GM19240 (cell line): ENCODE data around the gene VSIR.

ENCODE experiments used
- DNase-seq: peaks from one replicate; pipeline ENCODE4 v3.0.0; 2011; ENCODE audit warnings: low spot score; ENCODE audit not compliant: insufficient read length

Gene VSIR

DNA sequence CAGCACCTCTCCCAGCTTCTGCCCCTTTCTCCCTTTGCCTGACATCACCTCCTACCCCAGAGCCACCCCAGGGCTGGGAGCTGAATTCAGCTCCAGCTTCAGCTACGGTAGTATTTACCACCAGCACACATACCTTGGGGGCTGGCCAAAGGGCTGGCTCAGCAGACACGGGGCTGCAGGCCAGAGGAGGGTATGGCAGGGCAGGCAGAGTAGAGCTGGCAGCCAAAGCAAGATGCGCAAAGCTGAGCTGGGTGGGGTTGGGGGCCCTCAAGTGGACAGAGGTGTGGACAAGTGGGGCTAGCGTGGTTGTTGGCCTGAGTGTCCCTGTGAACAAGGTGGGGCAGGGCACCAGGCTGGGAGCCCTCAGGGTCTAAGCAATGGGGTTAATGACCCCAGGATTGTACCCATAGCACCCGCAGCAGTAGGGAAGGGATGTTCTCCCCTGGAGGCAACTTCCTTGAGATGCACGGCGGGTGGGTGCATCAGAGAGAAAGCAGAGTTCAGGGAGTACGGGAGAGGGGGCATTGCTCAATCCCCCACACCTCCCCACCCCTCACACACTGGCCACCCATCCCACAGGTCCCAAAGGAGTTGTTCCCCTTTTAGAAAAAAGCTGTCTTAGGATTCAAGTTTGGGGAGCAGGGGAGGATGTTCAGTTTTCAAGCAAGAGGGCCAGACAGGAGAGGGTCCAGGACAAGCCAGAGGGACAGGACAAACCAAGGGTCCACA lies 8.0 kb downstream of the VSIR start:
- DNase-seq = no peak

DNA sequence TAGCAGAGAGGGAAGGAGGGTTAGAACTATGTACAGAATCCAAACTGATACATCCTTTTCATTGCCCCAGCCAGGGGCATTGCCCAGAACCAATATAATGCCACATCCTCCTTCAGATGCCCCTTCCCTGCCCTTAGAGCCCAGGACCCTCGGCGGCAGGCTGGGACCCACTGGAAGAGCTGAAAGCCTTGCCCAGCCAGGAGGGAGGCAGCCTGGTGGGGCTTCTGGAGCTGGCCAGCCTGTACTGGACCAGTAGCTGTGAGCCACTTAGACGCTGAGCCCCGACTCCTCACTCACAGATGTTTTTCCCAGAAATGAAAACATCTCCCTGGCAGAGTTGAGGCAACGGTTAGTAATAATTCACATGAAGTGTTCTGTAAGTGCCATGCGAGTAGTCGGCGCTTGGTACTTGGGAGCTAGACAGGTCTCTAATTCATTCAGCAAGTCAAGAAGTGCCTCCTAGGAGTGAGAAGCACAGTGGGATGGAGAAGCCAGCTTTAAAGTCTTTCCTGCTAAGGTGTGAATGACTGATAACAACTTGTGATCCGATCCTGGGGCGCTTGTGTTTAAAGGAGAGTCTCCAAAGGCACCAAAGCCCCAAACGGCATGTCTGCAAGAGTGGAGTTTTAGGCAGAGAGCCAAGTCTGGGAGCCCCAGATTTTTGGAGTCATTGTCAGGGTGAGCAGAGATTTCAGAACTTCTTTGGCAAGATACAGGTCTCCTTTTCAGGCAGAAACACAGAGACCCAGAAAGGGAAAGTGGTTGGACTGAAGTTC lies 9.8 kb downstream of the VSIR start:
- DNase-seq = no peak

DNA sequence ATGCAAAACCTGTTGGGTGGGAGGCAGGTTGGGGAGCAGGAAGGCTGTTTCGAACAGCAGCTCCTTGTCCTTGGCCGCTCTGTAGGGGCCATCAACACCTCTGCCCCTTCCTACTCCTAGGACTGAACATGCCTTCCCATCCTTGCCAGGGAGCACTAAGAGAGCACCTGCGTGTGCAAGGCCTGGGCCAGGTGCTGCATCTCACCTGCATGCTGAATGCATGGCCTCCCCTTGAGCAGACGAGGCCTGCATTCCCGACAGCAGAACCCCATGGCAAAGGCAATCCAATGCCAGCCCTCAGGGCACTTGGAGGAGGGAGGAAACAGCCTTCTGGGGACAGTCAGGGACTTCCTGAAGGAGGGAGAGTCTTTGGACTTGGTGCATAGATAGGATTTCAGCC lies 11.0 kb downstream of the VSIR start:
- DNase-seq = no peak

DNA sequence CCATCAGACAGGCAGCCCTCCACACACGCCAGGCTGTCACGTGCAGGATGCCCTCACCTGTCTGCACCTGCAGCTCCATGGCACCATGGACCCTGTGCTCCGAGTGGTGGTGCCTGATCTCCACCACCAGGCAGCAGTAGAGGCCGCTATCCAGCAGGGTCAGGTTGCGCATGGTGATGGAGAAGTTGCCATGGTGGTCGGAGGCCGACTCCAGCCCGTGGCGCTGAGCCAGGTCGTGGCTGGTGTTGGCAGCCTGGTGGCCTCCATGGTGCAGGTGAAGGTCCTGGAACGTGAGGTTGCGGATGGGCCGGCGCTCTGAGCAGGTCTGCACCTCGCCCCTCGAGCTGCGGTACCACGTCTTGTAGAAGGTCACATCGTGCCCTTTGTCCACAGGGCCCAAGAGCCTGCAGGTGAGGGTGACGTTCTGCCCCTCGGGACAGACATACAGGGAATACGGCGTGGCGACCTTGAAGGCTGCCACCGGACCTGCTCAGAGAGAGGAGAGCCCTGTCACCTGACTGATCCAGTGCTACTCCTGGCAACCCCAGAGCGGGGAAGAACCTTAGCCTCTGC lies 11.7 kb downstream of the VSIR start:
- no peak for DNase-seq

DNA sequence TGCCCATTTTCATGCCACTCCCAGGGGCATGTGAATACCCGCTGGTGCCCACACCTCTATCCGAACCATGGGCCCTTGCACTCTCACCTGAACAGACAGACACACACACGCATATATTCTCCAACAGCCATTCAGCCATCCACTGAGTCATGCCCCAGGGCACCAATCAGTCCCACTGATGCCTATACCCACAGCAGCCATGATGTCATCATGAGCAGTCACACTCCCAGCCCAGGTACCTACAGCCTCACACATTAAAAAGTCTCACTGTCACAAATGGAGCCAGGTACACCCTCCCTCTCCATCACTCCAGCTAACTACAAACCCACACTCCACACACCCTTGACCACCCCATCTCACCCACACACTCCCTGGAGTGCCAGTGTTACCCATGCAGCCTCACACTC lies 12.2 kb downstream of the VSIR start:
- DNase-seq = no peak

DNA sequence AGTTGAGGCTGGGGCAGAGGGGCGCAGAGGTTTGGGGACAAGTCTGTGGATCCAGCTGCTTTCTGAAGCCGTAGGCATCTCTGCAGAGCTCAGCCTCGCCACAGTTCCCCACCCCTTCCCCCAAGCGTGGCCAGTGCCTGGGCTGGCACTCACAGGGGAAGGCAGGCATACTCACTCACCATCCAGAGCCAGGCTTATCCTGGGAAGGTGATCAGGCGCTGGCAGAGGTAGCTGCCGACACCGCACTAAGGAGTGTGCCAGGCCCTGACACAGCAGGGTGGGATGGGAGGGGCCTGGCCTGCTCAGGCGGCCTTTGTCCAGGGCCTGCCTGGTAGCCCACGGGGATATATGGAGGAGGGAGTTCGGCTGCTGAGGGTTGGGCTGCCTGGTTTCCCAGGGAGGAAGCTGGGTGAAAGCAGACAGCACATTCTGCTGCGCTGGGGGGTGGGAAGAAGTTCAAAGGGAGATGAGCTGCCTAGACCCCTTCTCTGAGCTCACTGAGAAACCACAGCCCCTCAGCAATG lies 15.9 kb downstream of the VSIR start:
- no peak for DNase-seq

DNA sequence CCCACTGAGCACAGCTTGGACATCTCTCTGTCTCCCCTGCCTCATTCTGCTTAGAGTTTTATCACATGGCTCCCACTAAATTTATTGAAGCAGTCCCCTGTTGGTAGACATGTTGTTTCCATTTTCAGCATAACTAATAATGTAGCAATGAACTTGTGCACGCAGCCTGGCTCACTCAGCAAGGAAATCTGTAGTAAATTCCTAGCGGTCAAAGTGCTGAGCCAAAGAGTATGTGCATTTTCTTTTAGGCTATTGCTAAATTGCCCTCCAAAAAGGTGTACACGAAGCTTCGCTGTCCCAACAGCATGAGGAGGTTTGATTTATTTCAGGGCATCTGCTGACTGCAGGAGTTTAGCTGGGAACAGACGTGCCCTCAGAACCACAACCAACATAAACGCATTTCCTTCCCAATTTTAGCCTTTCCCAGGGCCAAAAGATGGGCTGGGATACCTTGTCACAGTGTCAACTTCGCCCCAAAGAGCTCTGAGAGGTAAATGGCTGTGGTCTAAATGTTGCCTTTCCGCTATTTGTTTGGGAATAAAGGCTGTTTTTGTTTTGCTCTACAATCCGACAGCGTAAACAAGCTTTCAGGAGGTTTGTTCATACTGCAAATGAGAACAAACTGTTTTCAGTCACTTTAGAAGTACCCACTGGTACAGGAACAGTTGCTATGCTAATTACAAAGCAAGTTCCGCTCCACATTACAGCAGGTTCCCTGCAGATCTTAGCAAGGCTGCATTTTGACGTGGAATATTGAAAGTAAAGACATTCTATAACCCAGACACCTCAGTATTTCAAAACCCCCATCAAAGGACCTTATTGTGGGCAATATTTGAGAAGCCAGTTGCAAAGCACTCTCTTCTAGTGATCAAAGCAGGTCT lies 16.8 kb downstream of the VSIR start:
- no peak for DNase-seq

DNA sequence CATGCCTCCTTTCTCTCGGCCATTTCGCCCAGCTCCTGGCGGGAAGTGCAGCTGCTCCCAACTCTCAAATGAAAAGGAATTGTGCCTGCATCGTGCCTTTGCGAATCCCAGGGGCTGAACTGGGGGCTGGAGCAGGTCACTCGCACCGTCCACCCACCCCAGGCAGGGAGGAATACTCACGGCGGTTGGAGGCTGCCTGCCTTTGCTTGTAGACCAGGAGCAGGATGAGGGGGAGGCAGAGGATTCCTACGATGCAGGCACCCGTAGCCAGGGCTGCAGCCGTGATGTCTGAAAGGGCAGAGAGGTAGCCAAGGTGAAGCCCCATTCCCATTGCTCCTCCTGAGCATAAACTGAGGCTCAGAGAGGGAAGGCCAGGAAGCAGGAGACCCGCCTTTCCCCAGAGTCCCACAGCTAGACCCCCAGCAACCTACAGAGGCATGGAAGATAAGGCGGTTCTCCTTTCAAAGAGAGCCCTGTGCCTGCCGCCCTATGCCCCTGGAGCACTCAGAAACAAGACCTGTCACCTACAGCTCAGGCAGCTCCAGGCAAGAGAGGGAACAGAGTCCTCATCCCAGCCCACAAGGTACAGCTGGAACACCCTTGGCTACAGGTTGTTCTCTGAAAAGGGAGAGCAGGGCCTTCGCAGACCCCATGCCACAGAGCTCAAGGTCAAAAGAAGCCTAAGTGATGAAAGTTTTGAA lies 18.0 kb downstream of the VSIR start:
- no peak for DNase-seq

DNA sequence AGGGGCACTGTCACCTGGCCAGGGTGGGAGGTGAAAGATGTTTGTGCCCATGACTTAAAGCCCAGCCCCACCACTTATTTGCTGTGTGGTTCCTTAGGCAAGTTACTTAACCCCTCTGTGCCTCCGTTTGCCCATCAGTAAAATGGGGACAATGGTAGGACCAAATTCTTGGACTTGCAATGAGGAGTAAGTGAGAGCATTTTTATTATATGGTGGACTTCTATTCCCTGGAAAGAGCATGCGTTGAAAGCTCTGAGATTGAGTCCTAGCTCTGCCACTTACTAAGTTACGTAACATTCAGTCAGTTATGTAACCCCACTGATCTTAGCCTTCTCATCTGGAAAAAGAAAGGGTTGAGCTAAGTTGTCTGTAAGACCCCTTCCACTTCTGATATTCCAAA lies 18.8 kb downstream of the VSIR start:
- DNase-seq = no peak

DNA sequence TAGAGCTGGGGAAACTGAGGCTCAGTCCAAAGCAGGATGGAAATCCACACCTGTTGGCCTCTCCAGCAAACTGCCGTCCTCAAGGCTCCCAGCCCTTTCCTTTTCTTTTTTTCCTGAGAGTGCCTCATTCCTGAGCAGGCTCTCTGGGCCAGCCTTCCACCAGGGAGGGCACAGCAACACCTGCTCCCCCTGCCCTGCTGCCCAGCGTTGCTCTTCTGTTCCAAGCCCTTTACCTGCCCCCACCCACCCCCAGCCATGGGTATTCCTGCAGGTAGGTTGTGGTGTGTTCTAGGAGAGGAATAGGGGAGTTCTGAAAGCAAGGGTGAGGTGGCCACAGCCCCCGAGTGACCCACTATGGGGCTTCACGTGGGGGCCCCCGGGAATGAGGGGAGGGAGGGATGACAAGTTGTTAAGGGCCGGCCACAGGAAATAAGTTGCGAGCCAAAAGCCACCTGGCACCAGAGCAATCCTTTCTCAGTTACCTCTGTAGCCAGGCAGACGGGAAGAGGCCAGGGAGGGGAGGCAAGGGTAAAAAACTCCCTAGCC lies 19.3 kb downstream of the VSIR start:
- DNase-seq = no peak

DNA sequence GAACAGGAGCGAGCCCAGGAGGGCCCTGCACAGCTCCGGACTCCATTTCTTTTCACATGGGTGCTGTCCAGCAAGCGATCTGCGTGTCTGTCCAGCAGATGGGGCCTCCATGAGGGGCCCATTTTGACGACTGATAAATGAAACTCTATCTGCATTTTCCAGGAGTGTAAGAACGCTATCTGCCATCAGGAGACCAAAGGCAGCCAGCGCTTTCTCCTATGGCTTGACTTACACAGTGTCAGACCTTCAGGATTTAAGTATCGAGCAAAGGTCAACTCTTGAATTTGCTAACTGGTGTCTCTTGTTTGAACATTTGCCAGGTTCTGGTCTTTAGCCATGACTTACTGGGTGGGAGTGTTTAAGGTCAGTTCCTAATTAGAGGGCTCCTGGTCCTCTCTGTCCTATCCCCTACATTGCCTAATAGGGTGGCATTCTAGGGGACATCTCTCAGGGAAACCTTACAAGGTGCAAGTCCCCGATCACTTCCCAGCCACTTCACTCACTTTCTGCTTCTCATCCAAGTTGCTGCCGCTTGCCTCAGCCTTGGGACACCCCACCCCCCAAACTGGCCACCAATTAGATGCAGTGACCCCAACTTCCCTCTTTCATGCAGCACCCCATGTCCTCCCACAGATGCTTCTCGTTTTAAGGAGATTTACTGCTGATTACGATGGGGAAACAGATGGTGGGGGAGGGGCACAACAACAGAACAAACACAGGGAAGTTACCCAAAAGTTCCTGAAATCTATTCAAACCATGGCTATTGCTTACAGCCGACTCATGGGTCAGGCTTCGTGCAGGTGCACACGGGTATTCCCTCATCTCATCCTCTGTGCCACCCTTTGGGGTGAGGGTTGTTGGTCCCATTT lies 20.0 kb downstream of the VSIR start:
- no peak for DNase-seq

DNA sequence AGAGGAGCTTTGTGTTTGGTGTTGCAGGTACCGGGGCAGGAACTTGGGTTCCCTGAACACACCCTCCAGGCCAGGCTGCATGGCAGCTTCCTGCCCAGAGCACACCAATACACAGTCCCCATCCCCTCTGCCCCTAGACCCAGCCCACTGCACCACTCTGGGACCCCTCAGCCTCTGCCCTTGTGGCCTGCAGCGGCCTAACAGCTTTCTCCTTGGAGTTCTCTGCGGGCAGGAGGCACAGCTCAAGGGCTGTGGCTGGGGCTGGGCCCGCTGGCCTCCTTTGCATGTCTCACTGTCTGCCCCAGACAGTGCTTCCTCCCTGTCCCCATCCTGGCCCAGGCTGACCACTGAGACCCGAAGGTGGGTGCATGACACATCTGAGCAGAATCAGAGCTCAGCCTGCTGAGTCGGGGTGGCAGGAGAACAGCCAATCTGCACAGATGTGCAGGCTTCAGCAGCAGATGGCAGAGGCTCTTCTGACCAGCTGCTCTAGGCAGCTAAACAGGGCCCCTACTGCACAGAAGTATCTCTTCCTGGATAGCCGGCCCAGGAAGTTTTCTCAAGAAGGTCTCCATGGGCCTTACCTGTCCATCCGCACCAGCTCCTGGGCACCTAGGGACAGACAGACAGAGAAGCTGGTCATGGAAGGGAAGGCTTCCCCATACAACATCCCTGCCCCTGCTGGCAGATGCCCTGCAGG lies 20.8 kb downstream of the VSIR start:
- DNase-seq = no peak

DNA sequence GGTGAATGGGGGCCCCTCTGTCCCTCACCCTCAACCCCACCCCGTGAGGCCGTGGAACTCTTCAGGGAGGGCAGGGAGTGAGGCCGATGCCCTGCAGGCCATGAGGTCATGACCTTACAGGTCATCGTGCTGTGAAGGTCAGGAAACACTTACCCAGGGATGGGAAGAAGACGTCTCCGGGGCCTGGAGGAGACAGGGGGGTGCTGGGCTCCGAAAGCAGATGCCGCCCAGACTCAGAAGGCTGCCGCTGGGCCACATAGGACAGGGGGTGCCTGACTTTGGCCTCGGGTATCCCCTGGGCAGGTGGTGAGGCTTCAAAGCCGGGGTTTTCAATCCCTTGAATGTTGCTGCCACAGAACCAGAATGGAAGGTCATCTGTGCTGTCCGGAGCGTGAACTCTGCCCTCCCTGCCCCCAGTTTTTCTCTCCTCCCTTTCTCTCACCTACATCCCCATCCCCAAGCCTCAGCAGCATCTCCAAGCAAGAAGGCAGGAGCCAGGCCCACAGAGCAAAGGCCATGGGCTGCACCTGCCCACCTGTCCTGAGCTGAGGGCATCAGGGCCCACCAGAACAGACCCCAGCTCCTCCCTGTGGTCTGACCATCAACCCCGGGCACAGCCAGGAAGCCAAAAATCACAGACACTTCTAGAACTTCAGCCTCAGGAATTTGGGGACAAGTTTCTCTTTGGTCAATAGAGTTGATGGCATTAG lies 21.6 kb downstream of the VSIR start:
- DNase-seq = no peak

DNA sequence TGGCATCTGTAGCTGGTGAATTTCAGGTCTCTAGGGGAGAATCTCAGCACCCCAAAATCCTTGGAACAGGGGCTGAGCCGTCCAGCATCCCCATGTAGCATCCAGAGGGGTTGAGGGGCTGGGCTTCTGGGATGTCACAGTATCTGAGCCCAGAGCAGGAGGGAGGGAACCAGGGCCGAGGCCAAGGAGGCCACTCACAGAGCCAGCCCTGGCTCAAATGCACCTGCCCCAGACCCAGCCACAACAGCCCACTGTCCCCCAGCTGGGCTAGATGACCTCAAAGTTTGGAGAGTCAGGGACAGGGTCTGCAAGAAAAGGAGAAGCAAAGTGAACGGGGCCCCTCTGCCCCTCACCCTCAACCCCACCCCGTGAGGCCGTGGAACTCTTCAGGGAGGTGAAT lies 22.3 kb downstream of the VSIR start:
- DNase-seq = no peak

DNA sequence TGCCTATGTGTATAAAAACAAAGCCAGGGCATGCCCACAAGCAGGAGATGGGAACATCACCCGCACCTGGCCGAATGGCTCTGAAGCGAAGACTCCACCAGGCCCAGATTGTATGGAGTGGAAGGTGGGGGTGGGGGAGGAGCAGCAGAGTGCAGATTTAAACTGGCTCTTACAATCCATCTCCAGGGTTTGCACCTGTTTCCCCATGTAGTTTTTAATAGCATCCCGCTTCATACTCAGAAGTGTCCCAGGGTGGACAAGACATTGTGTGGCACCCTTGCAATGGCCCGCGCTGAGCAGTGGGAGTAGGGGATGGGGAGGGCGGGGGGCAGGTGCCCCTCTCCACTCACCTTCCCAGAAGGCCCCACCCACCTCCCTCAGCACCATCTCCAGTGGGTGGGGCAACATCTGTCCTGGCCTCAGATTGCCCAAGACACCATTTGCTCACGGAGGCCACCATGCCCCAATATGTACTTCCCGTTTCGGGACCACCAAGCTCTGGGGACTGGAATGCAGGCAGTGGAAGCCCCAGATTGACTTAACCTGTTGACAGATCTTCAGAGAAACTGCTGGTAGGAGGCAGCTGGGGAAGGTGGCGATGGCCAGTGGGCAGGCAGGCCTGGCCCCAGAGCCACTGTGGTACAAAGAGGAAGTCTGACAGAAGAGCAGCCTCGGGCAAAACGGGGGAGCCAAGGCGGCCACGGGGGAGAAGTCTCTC lies 23.0 kb downstream of the VSIR start:
- no peak for DNase-seq

DNA sequence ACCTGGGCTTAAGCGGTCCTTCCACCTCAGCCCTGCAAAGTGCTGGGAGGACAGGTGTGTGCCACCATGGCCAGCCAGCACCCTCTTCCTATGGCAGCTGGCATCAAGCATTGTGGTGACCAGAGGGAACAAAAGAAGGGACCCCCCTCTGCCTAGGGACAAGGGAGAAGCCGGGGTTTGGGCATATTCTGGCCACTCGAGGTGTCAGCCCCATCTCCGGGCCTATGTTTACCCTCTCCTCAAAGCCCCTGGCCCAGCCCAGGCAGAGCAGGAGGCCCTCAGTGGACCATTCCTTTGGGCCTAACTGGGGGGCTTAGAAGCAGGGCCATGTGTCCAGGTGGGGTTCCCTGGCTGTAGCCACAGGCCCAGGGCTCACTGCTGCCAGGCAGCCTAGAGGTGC lies 23.9 kb downstream of the VSIR start:
- no peak for DNase-seq

DNA sequence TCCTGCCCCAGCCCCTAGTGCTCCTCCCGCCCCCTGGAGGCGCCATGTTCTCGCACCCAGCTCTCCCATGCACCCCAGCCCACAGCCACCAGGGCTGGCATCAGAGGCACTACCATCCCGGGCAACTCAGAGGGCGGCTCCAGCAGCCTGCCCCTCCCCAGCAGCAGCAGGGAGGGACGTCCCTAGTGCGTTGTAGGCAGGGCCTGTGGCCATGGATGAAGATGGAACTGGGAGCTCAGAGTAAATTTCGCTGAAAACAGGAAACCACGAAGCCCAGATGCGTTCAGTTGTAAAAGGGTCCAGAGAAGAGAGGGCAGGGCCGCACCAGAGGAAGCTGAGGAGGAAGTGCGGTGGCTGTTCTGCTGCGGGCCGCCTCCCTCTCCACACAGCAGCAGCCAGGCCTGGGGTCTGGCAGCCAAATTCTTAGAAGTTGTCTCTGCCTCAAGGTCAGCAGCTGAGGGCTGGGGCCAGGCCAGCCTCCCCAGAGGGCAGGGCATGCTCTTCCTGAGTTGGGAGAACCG lies 24.6 kb downstream of the VSIR start:
- peak; percentile 52 for DNase-seq
